HG02970 (cell line): ENCODE results near the gene TBATA.

Experiments used
- ATAC-seq: cut with Tn5 transposase; IDR thresholded peaks from one replicate; pipeline ENCODE4 v1.9.1; 2021; ENCODE audit warnings: mild to moderate bottlenecking, moderate library complexity, moderate number of reproducible peaks; ENCODE audit not compliant: unreplicated experiment, low FRiP score

Gene TBATA

GRCh38 chr10:70785190-70785589, at the start of gene TBATA:
TSS of gene TBATA (minus strand) at chr10:70785377. CDS start at chr10:70783379, 1,998 bp downstream.
- ATAC-seq, result no peak

- ATAC-seq, result no peak
Measured at GRCh38 chr10:70834441-70835151, 49.4 kb upstream of the TBATA start.

- no peak for ATAC-seq
Measured at GRCh38 chr10:70834021-70834420, 48.8 kb upstream of the TBATA start.

GRCh38 chr10:70833601-70834000, 48.4 kb upstream of the TBATA start:
- no peak for ATAC-seq

GRCh38 chr10:70832852-70833528, 47.8 kb upstream of the TBATA start:
- ATAC-seq, result no peak

GRCh38 chr10:70832221-70832620, 47.0 kb upstream of the TBATA start:
- ATAC-seq, result no peak

GRCh38 chr10:70830164-70830563, 45.0 kb upstream of the TBATA start:
- ATAC-seq, result no peak

GRCh38 chr10:70829543-70829942, 44.4 kb upstream of the TBATA start:
- no peak for ATAC-seq

- no peak for ATAC-seq
Measured at GRCh38 chr10:70828923-70829322, 43.7 kb upstream of the TBATA start.

- ATAC-seq, result no peak
Measured at GRCh38 chr10:70827086-70827757, 42.0 kb upstream of the TBATA start.

- ATAC-seq, result no peak
Measured at GRCh38 chr10:70822076-70822820, 37.1 kb upstream of the TBATA start.

- ATAC-seq, result no peak
Measured at GRCh38 chr10:70820976-70821750, 36.0 kb upstream of the TBATA start.

GRCh38 chr10:70816220-70816894, 31.2 kb upstream of the TBATA start:
- peak; percentile 22 for ATAC-seq

- ATAC-seq, result peak; percentile 98
Measured at GRCh38 chr10:70815504-70816219, 30.5 kb upstream of the TBATA start, which contains the start of gene SGPL1. TSS of gene SGPL1 (plus strand) at chr10:70815948. CDS start at chr10:70816854, 906 bp downstream.

GRCh38 chr10:70814126-70814525, 28.9 kb upstream of the TBATA start:
- no peak for ATAC-seq

- ATAC-seq, result no peak
Measured at GRCh38 chr10:70812814-70813213, 27.6 kb upstream of the TBATA start.

- no peak for ATAC-seq
Measured at GRCh38 chr10:70811881-70812280, 26.7 kb upstream of the TBATA start.

GRCh38 chr10:70810967-70811366, 25.8 kb upstream of the TBATA start:
- ATAC-seq, result no peak

- ATAC-seq, result no peak
Measured at GRCh38 chr10:70809726-70810125, 24.5 kb upstream of the TBATA start.
